H9 (cell line): ENCODE data around the gene MAPK11. TPM values are rescaled to one million over a fixed set of nuclear protein-coding genes. Genes with fewer than 3 reads are reported as not detected.

Experiments used
- DNase-seq: peaks from one replicate; pipeline ENCODE4 v3.0.0-alpha.2; 2017
- H2AFZ ChIP-seq: one replicate; pipeline ENCODE4 v1.6.1; 2013; ENCODE audit warnings: mild to moderate bottlenecking, low read length, control low read depth, moderate library complexity
- H2AK5ac ChIP-seq: 2 replicates; pipeline ENCODE4 v1.6.1; 2013; ENCODE audit warnings: low read length, control low read depth, mixed read lengths; ENCODE audit not compliant: insufficient read length
- H2BK120ac ChIP-seq: one replicate; pipeline ENCODE4 v1.6.1; 2013; ENCODE audit warnings: low read depth, mild to moderate bottlenecking, low read length, control low read depth, inconsistent platforms; ENCODE audit not compliant: poor library complexity, severe bottlenecking
- H2BK12ac ChIP-seq: 2 replicates; pipeline ENCODE4 v1.6.1; 2013; ENCODE audit warnings: low read length, control low read depth, mixed read lengths, low read depth; ENCODE audit not compliant: insufficient read length
- H2BK15ac ChIP-seq: 2 replicates; pipeline ENCODE4 v1.6.1; 2013; ENCODE audit warnings: low read depth, low read length, control low read depth
- H2BK20ac ChIP-seq: one replicate; pipeline ENCODE4 v1.6.1; 2013; ENCODE audit warnings: low read depth, mild to moderate bottlenecking, low read length, control low read depth, inconsistent platforms; ENCODE audit not compliant: poor library complexity, severe bottlenecking
- H2BK5ac ChIP-seq: 2 replicates; pipeline ENCODE4 v1.6.1; 2013; ENCODE audit warnings: low read length, control low read depth, mixed read lengths; ENCODE audit not compliant: insufficient read length
- H3K14ac ChIP-seq: 2 replicates; pipeline ENCODE4 v1.6.1; 2013; ENCODE audit warnings: low read length, control low read depth; ENCODE audit not compliant: insufficient read depth
- H3K18ac ChIP-seq: 2 replicates; pipeline ENCODE4 v1.6.1; 2013; ENCODE audit warnings: low read depth, mild to moderate bottlenecking, mixed read lengths, low read length, control low read depth; ENCODE audit not compliant: insufficient read length
- H3K23ac ChIP-seq: 2 replicates; pipeline ENCODE4 v1.6.1; 2013; ENCODE audit warnings: low read length, control low read depth, mixed read lengths, low read depth; ENCODE audit not compliant: insufficient read length
- H3K23me2 ChIP-seq: 2 replicates; pipeline ENCODE4 v1.6.1; 2013; ENCODE audit warnings: low read depth, mild to moderate bottlenecking, mixed read lengths, low read length, control low read depth; ENCODE audit not compliant: insufficient read length, poor library complexity, severe bottlenecking
- H3K27ac ChIP-seq: 2 replicates; pipeline ENCODE4 v1.5.1; 2013; ENCODE audit warnings: low read length, control low read depth, mixed read lengths, low read depth; ENCODE audit not compliant: insufficient read length
- H3K27me3 ChIP-seq: 2 replicates; pipeline ENCODE4 v1.6.1; 2013; ENCODE audit warnings: low read length, control low read depth, inconsistent platforms; ENCODE audit not compliant: insufficient read depth
- H3K4ac ChIP-seq: 2 replicates; pipeline ENCODE4 v1.6.1; 2013; ENCODE audit warnings: low read depth, mild to moderate bottlenecking, control low read depth, inconsistent platforms, low read length, moderate library complexity
- H3K4me1 ChIP-seq: 2 replicates; pipeline ENCODE4 v1.6.1; 2013; ENCODE audit warnings: low read length, control low read depth, inconsistent platforms; ENCODE audit not compliant: insufficient read depth
- H3K4me2 ChIP-seq: 2 replicates; pipeline ENCODE4 v1.6.1; 2013; ENCODE audit warnings: low read length, control low read depth, mixed read lengths; ENCODE audit not compliant: insufficient read length, insufficient read depth
- H3K56ac ChIP-seq: 2 replicates; pipeline ENCODE4 v1.6.1; 2013; ENCODE audit warnings: low read depth, mild to moderate bottlenecking, mixed read lengths, low read length, control low read depth; ENCODE audit not compliant: insufficient read length
- H3K79me1 ChIP-seq: 2 replicates; pipeline ENCODE4 v1.6.1; 2013; ENCODE audit warnings: low read depth, mild to moderate bottlenecking, moderate library complexity, low read length, control low read depth, inconsistent platforms; ENCODE audit not compliant: insufficient read depth, poor library complexity, severe bottlenecking
- H3K79me2 ChIP-seq: 2 replicates; pipeline ENCODE4 v1.6.1; 2013; ENCODE audit warnings: low read length, control low read depth, inconsistent platforms; ENCODE audit not compliant: insufficient read depth
- H3K9ac ChIP-seq: 2 replicates; pipeline ENCODE4 v1.6.1; 2013; ENCODE audit warnings: low read length, control low read depth, mixed read lengths; ENCODE audit not compliant: insufficient read length; ENCODE audit errors: extremely low read depth
- H3K9me3 ChIP-seq: one replicate; pipeline ENCODE4 v1.6.1; 2013; ENCODE audit warnings: low read depth, low read length, inconsistent platforms; ENCODE audit not compliant: control insufficient read depth
- H3T11ph ChIP-seq: one replicate; pipeline ENCODE4 v1.6.1; 2013; ENCODE audit warnings: mild to moderate bottlenecking, low read length, control low read depth, inconsistent platforms
- H4K20me1 ChIP-seq: one replicate; pipeline ENCODE4 v1.6.1; 2013; ENCODE audit not compliant: control insufficient read depth, insufficient read length, insufficient read depth
- H4K5ac ChIP-seq: 2 replicates; pipeline ENCODE4 v1.6.1; 2013; ENCODE audit warnings: low read depth, mild to moderate bottlenecking, mixed read lengths, low read length, control low read depth; ENCODE audit not compliant: insufficient read length
- H4K8ac ChIP-seq: replicated peaks from 2 replicates; pipeline ENCODE4 v1.6.1; 2013; ENCODE audit warnings: low read length, control low read depth, mixed read lengths, low read depth; ENCODE audit not compliant: insufficient read length
- H4K91ac ChIP-seq: 2 replicates; pipeline ENCODE4 v1.6.1; 2013; ENCODE audit warnings: low read depth, mild to moderate bottlenecking, moderate library complexity, mixed read lengths, low read length, control low read depth; ENCODE audit not compliant: insufficient read length
- H3K27ac Mint-ChIP-seq, 3 experiments: 2 replicates in 2 of 3; 3 replicates in 1 of 3; pipeline ENCODE4 v1.8.0; 2020 to 2021; ENCODE audit warnings: mixed read lengths in 3 of 3, mild to moderate bottlenecking in 1 of 3, moderate library complexity in 1 of 3
- H3K27me3 Mint-ChIP-seq: 2 replicates; pipeline ENCODE4 v1.8.0; 2021; ENCODE audit warnings: low read depth, mild to moderate bottlenecking, moderate library complexity, mixed read lengths
- H3K36me3 Mint-ChIP-seq, 3 experiments: 2 replicates in 2 of 3; 3 replicates in 1 of 3; pipeline ENCODE4 v1.8.0; 2020 to 2021; ENCODE audit warnings: low read depth in 3 of 3, mixed read lengths in 3 of 3; ENCODE audit not compliant: insufficient read depth in 1 of 3
- H3K4me1 Mint-ChIP-seq, 2 experiments: 2 replicates each; pipeline ENCODE4 v1.8.0; 2020; ENCODE audit warnings: mixed read lengths in 2 of 2
- H3K4me3 Mint-ChIP-seq, 2 experiments: 2 replicates in 1 of 2; 3 replicates in 1 of 2; pipeline ENCODE4 v1.8.0; 2020 to 2021; ENCODE audit warnings: mild to moderate bottlenecking in 2 of 2, mixed read lengths in 2 of 2, moderate library complexity in 1 of 2
- H3K9me3 Mint-ChIP-seq, 2 experiments: 2 replicates in 1 of 2; 3 replicates in 1 of 2; pipeline ENCODE4 v1.8.0; 2020; ENCODE audit warnings: mild to moderate bottlenecking in 2 of 2, mixed read lengths in 2 of 2, moderate library complexity in 1 of 2
- WGBS: extraction: QIAGEN DNeasy Blood & Tissue Kit; methylation state at CpG from one replicate; pipeline ENCODE4 v1.1.7; 2013; ENCODE audit warnings: missing lambda C conversion rate, low lambda C conversion rate, mixed read lengths; ENCODE audit not compliant: insufficient read length; ENCODE audit errors: extremely low coverage; 5-methylcytosine and 5-hydroxymethylcytosine counted together
- total RNA-seq: library from RNA; stranded (reverse); gene quantifications from 2 replicates; pipeline ENCODE4 v1.2.1, GENCODE V29; 2021
- TF ChIP-seq, protein P1 (sequence below): fragments of 200-600 bp; sonication (generic); conservative IDR thresholded peaks from 3 replicates; pipeline ENCODE4 v1.8.0; 2021; ENCODE audit warnings: antibody characterized with exemption, mild to moderate bottlenecking

The MAPK11 gene
- total RNA-seq, 1 experiment from 2014 or later, result 1.5 TPM

DNA sequence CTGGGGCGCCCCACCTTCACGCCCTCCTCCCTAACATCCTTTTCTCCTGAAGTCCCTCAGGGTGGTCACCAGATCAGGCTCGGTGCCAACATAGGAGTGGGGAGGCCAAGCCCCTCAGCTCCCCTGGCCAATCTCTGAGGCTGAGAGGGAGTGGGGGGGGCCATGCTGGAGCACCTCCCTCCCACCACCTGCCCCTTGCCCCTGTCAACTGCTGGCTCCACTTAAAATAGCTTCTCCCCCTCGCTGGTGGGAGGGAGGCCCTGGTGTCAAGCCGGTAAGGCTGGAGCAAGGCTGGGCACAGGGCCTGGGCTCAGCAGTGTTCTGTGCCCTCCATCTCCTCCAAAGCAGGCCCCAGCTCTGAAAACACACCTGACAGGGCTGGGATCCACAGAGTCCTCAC lies 32.4 kb upstream of the MAPK11 start:
- Histone ChIP-seq H2AFZ (no peak overlapping the region), H3K9ac (no peak overlapping the region), H3K23me2 (peaks cover 11% of the 10 kb centered on the region), H3K23ac (no peak overlapping the region), H3K56ac (no peak overlapping the region), H2BK15ac (no peak overlapping the region), H3K9me3 (no peaks in the 10 kb centered on the region), H4K91ac (no peak overlapping the region), H3K18ac (no peak overlapping the region), H3K14ac (no peak overlapping the region; the same call in 1 of the 2 replicates), H4K8ac (no peak overlapping the region), H3K79me2 (no peaks in the 10 kb centered on the region), H2AK5ac (no peak overlapping the region), H4K5ac (no peak overlapping the region), H3K27ac (no peak overlapping the region), H3T11ph (no peak overlapping the region), H3K79me1 (no peaks in the 10 kb centered on the region), H4K20me1 (no peaks in the 10 kb centered on the region), H2BK5ac (no peak overlapping the region), H3K27me3 (no peaks in the 10 kb centered on the region), H2BK12ac (no peak overlapping the region), H3K4me2 (no peak overlapping the region), H2BK20ac (no peak overlapping the region), H2BK120ac (no peak overlapping the region), H3K4me1 (no peaks in the 10 kb centered on the region), H3K4ac (no peak overlapping the region)
- H3K27me3 Mint-ChIP-seq, result peaks cover 4% of the 10 kb centered on the region; the same call in 1 of the 2 replicates
- no peaks in the 10 kb centered on the region for H3K36me3 Mint-ChIP-seq
- peaks cover 16 to 31% of the 10 kb centered on the region in 2 experiments for H3K4me1 Mint-ChIP-seq
- H3K4me3 Mint-ChIP-seq, result no peak overlapping the region
- H3K9me3 Mint-ChIP-seq, result no peaks in the 10 kb centered on the region
- no peak overlapping the region for H3K27ac Mint-ChIP-seq
- WGBS, result no CpG with 5 or more reads among the region's 5 CpGs
- TF ChIP-seq, protein P1, sequence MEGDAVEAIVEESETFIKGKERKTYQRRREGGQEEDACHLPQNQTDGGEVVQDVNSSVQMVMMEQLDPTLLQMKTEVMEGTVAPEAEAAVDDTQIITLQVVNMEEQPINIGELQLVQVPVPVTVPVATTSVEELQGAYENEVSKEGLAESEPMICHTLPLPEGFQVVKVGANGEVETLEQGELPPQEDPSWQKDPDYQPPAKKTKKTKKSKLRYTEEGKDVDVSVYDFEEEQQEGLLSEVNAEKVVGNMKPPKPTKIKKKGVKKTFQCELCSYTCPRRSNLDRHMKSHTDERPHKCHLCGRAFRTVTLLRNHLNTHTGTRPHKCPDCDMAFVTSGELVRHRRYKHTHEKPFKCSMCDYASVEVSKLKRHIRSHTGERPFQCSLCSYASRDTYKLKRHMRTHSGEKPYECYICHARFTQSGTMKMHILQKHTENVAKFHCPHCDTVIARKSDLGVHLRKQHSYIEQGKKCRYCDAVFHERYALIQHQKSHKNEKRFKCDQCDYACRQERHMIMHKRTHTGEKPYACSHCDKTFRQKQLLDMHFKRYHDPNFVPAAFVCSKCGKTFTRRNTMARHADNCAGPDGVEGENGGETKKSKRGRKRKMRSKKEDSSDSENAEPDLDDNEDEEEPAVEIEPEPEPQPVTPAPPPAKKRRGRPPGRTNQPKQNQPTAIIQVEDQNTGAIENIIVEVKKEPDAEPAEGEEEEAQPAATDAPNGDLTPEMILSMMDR, result no peak
- no peak for DNase-seq
